ENCODE results near the gene DNMT3A. TPM values are rescaled to one million over a fixed set of nuclear protein-coding genes. Genes with fewer than 3 reads are reported as not detected.

DNMT3A gene
- total RNA-seq, 1 experiment from 2014 or later = 215 TPM

GRCh38 chr2:25331686-25332365, 9.9 kb downstream of the DNMT3A start:
- TF ChIP-seq CTCF (conservative IDR thresholded peaks at IDR 0.05) = no peak
- Histone ChIP-seq H4K8ac (replicated peaks; ENCODE audit: insufficient read length, low read depth, low read length) (no peak overlapping the region), H2BK120ac (ENCODE audit: low read depth, low read length, poor library complexity, severe bottlenecking) (no peak overlapping the region), H2BK12ac (ENCODE audit: insufficient read length, low read depth, low read length) (no peak overlapping the region), H3K27ac (ENCODE audit: insufficient read length, low read depth, low read length) (no peak overlapping the region), H3K56ac (ENCODE audit: insufficient read length, low read depth, low read length) (no peak overlapping the region), H2BK15ac (ENCODE audit: low read depth, low read length) (no peak overlapping the region), H3K23me2 (ENCODE audit: insufficient read length, low read depth, low read length, poor library complexity, severe bottlenecking) (no peaks in the 10 kb centered on the region), H3K23ac (ENCODE audit: insufficient read length, low read depth, low read length) (no peak overlapping the region), H3T11ph (ENCODE audit: low read length) (no peak overlapping the region), H2BK5ac (ENCODE audit: insufficient read length, low read length) (no peak overlapping the region), H3K79me2 (ENCODE audit: insufficient read depth, low read length) (no peaks in the 10 kb centered on the region; the same call in 1 of the 2 replicates), H2BK20ac (ENCODE audit: low read depth, low read length, poor library complexity, severe bottlenecking) (no peak overlapping the region), H4K20me1 (ENCODE audit: control insufficient read depth, insufficient read depth, insufficient read length) (no peaks in the 10 kb centered on the region), H3K18ac (ENCODE audit: insufficient read length, low read depth, low read length) (no peak overlapping the region), H3K4me2 (ENCODE audit: insufficient read depth, insufficient read length, low read length) (no peak overlapping the region), H2AK5ac (ENCODE audit: insufficient read length, low read length) (no peak overlapping the region), H2AFZ (ENCODE audit: low read length) (no peak overlapping the region), H3K79me1 (ENCODE audit: insufficient read depth, low read depth, low read length, poor library complexity, severe bottlenecking) (no peaks in the 10 kb centered on the region), H4K5ac (ENCODE audit: insufficient read length, low read depth, low read length) (no peak overlapping the region), H3K27me3 (ENCODE audit: insufficient read depth, low read length) (no peaks in the 10 kb centered on the region), H3K14ac (ENCODE audit: insufficient read depth, low read length) (no peak overlapping the region), H4K91ac (ENCODE audit: insufficient read length, low read depth, low read length) (no peak overlapping the region), H3K4me1 (ENCODE audit: insufficient read depth, low read length) (peaks cover 14% of the 10 kb centered on the region; the same call in 1 of the 2 replicates), H3K9me3 (ENCODE audit: control insufficient read depth, low read depth, low read length) (no peaks in the 10 kb centered on the region), H3K9ac (ENCODE audit: extremely low read depth, insufficient read length, low read length) (no peak overlapping the region), H3K4ac (ENCODE audit: low read depth, low read length) (no peak overlapping the region)
- Mint-ChIP-seq H3K27me3 (ENCODE audit: low read depth) (peaks cover 3% of the 10 kb centered on the region; the same call in 1 of the 2 replicates), H3K27ac (no peak overlapping the region; a peak in 1 of 7 replicates), H3K4me3 (no peak overlapping the region; a peak in 1 of 5 replicates), H3K36me3 (ENCODE audit: insufficient read depth in 1 of 3, low read depth in 3 of 3) (peaks cover 6 to 12% (median 11%) of the 10 kb centered on the region in 3 experiments; a peak in 6 of 7 replicates), H3K9me3 (peaks cover 5 to 10% of the 10 kb centered on the region in 2 experiments; a peak in 3 of 5 replicates), H3K4me1 (peaks cover 45 to 60% of the 10 kb centered on the region in 2 experiments)
- no peak for DNase-seq
- WGBS (ENCODE audit: extremely low coverage, insufficient read length, low lambda C conversion rate) = no CpG with 5 or more reads among the region's 23 CpGs

Data from H9 (cell line).